HEK293 (cell line): Measurements from ENCODE around the gene ULBP2.
"Not testable (repeated sequence)": the region's sequence is repeated elsewhere in the genome, so short reads cannot be mapped to it uniquely, and the experiment has no call there.

Experiments
- CTCF ChIA-PET: fragments of 350-600 bp; formaldehyde crosslinking; extraction: SDS; loops from one replicate; lab custom pipeline; 2021; ENCODE audit warnings: antibody characterized with exemption; lab: Yijun Ruan, JAX
- POLR2A ChIA-PET: fragments of 300-600 bp; formaldehyde crosslinking; extraction: SDS; loops from one replicate; lab custom pipeline; 2020; ENCODE audit warnings: antibody characterized with exemption, inconsistent platforms; lab: Yijun Ruan, JAX
- H3K27ac ChIP-seq: fragments of 200-500 bp; sonication (Bioruptor generic); 2 replicates; pipeline ENCODE4 v1.5.1; 2014; ENCODE audit warnings: low read depth, low read length, control low read depth, inconsistent platforms; ENCODE audit errors: extremely low read depth
- H3K36me3 ChIP-seq, 2 experiments: fragments of 200-500 bp in 1 of 2; sonication (Bioruptor generic) in 1 of 2; 1 replicate in 1 of 2; 2 replicates in 1 of 2; pipeline ENCODE4 v1.5.1; 2014 to 2017; ENCODE audit warnings: inconsistent platforms in 2 of 2, low read length in 2 of 2; ENCODE audit not compliant: control insufficient read depth in 2 of 2, insufficient read depth in 1 of 2
- H3K4me1 ChIP-seq: fragments of 200-500 bp; sonication (Bioruptor generic); 2 replicates; pipeline ENCODE4 v1.5.1; 2014; ENCODE audit warnings: mild to moderate bottlenecking, low read length, inconsistent platforms; ENCODE audit not compliant: control insufficient read depth, insufficient read depth
- H3K4me3 ChIP-seq: 2 replicates; pipeline ENCODE4 v1.5.1; 2011; ENCODE audit warnings: low read depth, mild to moderate bottlenecking, control low read depth, low read length, moderate library complexity
- H3K9me3 ChIP-seq: fragments of 200-500 bp; sonication (Bioruptor generic); 2 replicates; pipeline ENCODE4 v1.5.1; 2014; ENCODE audit warnings: low read depth, low read length, inconsistent platforms; ENCODE audit not compliant: control insufficient read depth, insufficient read depth
- GLIS2 ChIP-seq: fragments of 450-650 bp; formaldehyde crosslinking; IDR thresholded peaks from 2 replicates; pipeline ENCODE4 v1.5.1; 2016; ENCODE audit warnings: missing biosample characterization, missing genetic modification characterization
- YY2 ChIP-seq: fragments of 450-650 bp; formaldehyde crosslinking; IDR thresholded peaks from 2 replicates; pipeline ENCODE4 v1.5.1; 2016; ENCODE audit warnings: missing biosample characterization, missing genetic modification characterization
- ZBTB17 ChIP-seq: fragments of 450-650 bp; formaldehyde crosslinking; IDR thresholded peaks from 2 replicates; pipeline ENCODE4 v1.5.1; 2016; ENCODE audit warnings: missing biosample characterization, missing genetic modification characterization
- ZBTB20 ChIP-seq: fragments of 450-650 bp; formaldehyde crosslinking; IDR thresholded peaks from 2 replicates; pipeline ENCODE4 v1.5.1; 2016; ENCODE audit warnings: missing biosample characterization, missing genetic modification characterization
- ZFHX2 ChIP-seq: fragments of 450-650 bp; formaldehyde crosslinking; conservative IDR thresholded peaks from 2 replicates; pipeline ENCODE4 v1.5.1; 2016; ENCODE audit warnings: missing biosample characterization, missing genetic modification characterization
- ZNF121 ChIP-seq: fragments of 450-650 bp; formaldehyde crosslinking; IDR thresholded peaks from 2 replicates; pipeline ENCODE4 v1.5.1; 2016; ENCODE audit warnings: missing biosample characterization, missing genetic modification characterization
- ZNF175 ChIP-seq: fragments of 450-650 bp; formaldehyde crosslinking; IDR thresholded peaks from 2 replicates; pipeline ENCODE4 v1.5.1; 2016; ENCODE audit warnings: missing biosample characterization, missing genetic modification characterization
- ZNF292 ChIP-seq: fragments of 450-650 bp; formaldehyde crosslinking; IDR thresholded peaks from 2 replicates; pipeline ENCODE4 v1.5.1; 2016; ENCODE audit warnings: low read depth, missing biosample characterization, missing genetic modification characterization, borderline replicate concordance
- ZNF311 ChIP-seq: fragments of 450-650 bp; formaldehyde crosslinking; IDR thresholded peaks from 2 replicates; pipeline ENCODE4 v1.5.1; 2017; ENCODE audit warnings: missing biosample characterization, missing genetic modification characterization, borderline replicate concordance
- ZNF335 ChIP-seq: fragments of 450-650 bp; formaldehyde crosslinking; conservative IDR thresholded peaks from 2 replicates; pipeline ENCODE4 v1.5.1; 2016; ENCODE audit warnings: missing biosample characterization, missing genetic modification characterization
- ZNF350 ChIP-seq: fragments of 450-650 bp; formaldehyde crosslinking; IDR thresholded peaks from 2 replicates; pipeline ENCODE4 v1.5.0; 2017; ENCODE audit warnings: missing biosample characterization, mild to moderate bottlenecking, missing genetic modification characterization
- ZNF600 ChIP-seq: fragments of 450-650 bp; formaldehyde crosslinking; IDR thresholded peaks from 2 replicates; pipeline ENCODE4 v1.5.1; 2016; ENCODE audit warnings: missing biosample characterization, missing genetic modification characterization
- ZNF654 ChIP-seq: fragments of 450-650 bp; formaldehyde crosslinking; IDR thresholded peaks from 2 replicates; pipeline ENCODE4 v1.5.1; 2016; ENCODE audit warnings: low read depth, missing biosample characterization, missing genetic modification characterization
- TF ChIP-seq, protein P1 (sequence below): fragments of 450-650 bp; formaldehyde crosslinking; IDR thresholded peaks from 2 replicates; pipeline ENCODE4 v1.5.0; 2017; ENCODE audit warnings: missing biosample characterization, missing genetic modification characterization, borderline replicate concordance
- TF ChIP-seq, protein P2 (sequence below): fragments of 450-650 bp; formaldehyde crosslinking; IDR thresholded peaks from 2 replicates; pipeline ENCODE4 v1.5.1; 2016; ENCODE audit warnings: missing biosample characterization, missing genetic modification characterization
- TF ChIP-seq, protein P3 (sequence below): fragments of 450-650 bp; formaldehyde crosslinking; IDR thresholded peaks from 2 replicates; pipeline ENCODE4 v1.5.1; 2016; ENCODE audit warnings: missing biosample characterization, missing genetic modification characterization
- TF ChIP-seq, protein P4 (sequence below): fragments of 450-650 bp; formaldehyde crosslinking; IDR thresholded peaks from 2 replicates; pipeline ENCODE4 v1.5.1; 2016; ENCODE audit warnings: missing biosample characterization, missing genetic modification characterization
- TF ChIP-seq, protein P5 (sequence below): fragments of 450-650 bp; formaldehyde crosslinking; IDR thresholded peaks from 2 replicates; pipeline ENCODE4 v1.5.1; 2016; ENCODE audit warnings: missing biosample characterization, missing genetic modification characterization

ULBP2 gene

DNA sequence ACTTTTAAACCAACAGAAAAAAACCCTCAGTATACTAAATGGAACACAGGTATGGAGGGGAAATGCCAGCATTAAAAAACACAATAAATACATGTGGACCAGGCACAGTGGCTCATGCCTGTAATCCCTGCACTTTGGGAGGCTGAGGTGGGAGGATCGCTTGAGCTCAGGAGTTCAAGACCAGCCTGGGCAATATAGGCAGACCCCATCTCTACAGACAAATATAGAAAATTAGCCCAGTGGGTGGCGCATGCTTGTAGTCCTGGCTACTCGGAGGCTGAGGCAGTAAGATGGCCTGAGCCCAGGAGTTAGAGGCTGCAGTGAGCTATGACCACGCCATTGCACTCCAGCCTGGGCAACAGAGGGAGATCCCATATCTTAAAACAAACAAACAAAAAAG, 18.0 kb downstream of the ULBP2 start:
- H3K9me3 ChIP-seq, POLR2A ChIA-PET, H3K27ac ChIP-seq, H3K4me3 ChIP-seq, H3K4me1 ChIP-seq, H3K36me3 ChIP-seq: not testable (repeated sequence)
- CTCF ChIA-PET = interaction anchor here (0.8 to 1.2 kb wide), 3 partner anchors 31 to 57 kb away, joined by 4 to 7 read pairs (median 4); no protein-coding TSS in a partner anchor
- peak; percentile 93 for TF ChIP-seq ZNF121 (tag by site-specific recombination)

DNA sequence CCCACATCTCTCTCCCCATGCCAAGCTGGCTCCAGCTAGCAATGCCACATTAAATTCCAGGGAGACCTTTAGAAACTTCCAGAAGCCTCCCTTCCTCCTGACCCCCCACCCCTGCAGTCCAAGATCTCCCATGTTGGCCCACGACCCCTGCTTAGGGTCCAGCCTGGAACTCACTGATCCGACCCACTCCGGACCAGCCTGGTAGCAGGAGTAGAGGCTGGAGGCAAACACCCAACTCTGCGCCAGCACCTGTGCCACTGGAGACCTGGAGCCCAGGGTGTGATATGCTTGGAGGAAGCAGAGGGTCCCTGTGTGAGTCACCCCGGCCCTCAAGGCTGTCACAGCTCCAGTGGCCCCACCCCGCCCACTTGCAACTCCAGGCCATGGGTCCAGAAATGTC, 18.7 kb downstream of the ULBP2 start:
- H3K4me3 ChIP-seq = no peak overlapping the region
- CTCF ChIA-PET = interaction anchor here (0.9 to 2.1 kb wide), 3 partner anchors 10 to 57 kb away, joined by 4 to 13 read pairs (median 10); no protein-coding TSS in a partner anchor
- TF ChIP-seq ZNF292 (tag by site-specific recombination) (no peak), ZNF311 (tag by site-specific recombination) (no peak), ZNF175 (tag by site-specific recombination) (no peak), ZNF600 (tag by site-specific recombination) (peak; percentile 63; the same call in 1 of the 2 replicates), YY2 (tag by site-specific recombination) (no peak)
- TF ChIP-seq, protein P1, sequence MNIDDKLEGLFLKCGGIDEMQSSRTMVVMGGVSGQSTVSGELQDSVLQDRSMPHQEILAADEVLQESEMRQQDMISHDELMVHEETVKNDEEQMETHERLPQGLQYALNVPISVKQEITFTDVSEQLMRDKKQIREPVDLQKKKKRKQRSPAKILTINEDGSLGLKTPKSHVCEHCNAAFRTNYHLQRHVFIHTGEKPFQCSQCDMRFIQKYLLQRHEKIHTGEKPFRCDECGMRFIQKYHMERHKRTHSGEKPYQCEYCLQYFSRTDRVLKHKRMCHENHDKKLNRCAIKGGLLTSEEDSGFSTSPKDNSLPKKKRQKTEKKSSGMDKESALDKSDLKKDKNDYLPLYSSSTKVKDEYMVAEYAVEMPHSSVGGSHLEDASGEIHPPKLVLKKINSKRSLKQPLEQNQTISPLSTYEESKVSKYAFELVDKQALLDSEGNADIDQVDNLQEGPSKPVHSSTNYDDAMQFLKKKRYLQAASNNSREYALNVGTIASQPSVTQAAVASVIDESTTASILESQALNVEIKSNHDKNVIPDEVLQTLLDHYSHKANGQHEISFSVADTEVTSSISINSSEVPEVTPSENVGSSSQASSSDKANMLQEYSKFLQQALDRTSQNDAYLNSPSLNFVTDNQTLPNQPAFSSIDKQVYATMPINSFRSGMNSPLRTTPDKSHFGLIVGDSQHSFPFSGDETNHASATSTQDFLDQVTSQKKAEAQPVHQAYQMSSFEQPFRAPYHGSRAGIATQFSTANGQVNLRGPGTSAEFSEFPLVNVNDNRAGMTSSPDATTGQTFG (tag by site-specific recombination) = no peak
- TF ChIP-seq, all 188 proteins: peak for 1
- H3K27ac ChIP-seq = no peak overlapping the region
- POLR2A ChIA-PET = interaction anchor here (0.6 kb wide), 1 partner anchor 639 kb away, joined by 3 read pairs; the partner anchor contains the start of gene PLEKHG1
- no peaks in the 10 kb centered on the region for H3K9me3 ChIP-seq
- peaks cover 3% of the 10 kb centered on the region for H3K4me1 ChIP-seq
- no peaks in the 10 kb centered on the region for H3K36me3 ChIP-seq

DNA sequence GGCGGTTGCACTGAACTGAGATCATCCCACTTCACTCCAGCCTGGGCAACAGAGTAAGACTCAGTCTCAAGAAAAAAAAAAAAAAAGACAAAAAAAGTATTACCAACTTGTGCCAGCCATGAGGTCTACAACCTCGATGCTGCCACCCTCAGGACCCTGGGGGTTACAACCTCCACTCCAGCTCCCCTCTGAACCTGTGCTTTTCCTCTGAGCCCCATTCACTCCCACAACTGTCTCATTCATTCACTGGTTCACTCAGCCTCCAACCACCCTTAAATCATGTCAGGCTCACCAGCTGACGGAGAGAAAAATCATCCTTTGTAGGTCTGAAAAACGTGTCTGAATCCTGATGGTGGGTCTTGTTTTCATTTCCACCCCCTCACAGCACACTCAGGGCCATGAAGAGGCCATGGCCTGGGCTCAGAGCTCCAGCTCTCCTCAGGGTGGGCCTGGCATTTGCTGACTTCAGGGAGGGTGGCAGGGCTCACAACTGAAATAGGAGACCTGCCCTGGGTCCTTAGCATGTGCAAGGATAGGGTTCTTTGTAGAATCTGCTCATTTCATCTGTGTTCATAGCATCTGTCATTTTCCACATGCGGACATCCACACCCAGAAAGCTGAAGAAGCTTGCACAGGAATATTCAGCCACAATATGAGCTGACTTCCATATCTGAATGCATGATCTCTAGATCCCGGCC, 20.1 kb downstream of the ULBP2 start:
- Histone ChIP-seq H3K4me1 (peaks cover 3% of the 10 kb centered on the region), H3K36me3 (no peaks in the 10 kb centered on the region), H3K4me3 (no peak overlapping the region), H3K27ac (no peak overlapping the region), H3K9me3 (no peaks in the 10 kb centered on the region)
- POLR2A ChIA-PET = no interaction called here
- CTCF ChIA-PET = interaction anchor here (0.7 to 2.1 kb wide), 6 partner anchors 11 to 482 kb away, joined by 3 to 13 read pairs (median 4); no protein-coding TSS in a partner anchor
- TF ChIP-seq ZNF350 = no peak
- TF ChIP-seq ZNF335 (tag by site-specific recombination) = peak; percentile 54
- TF ChIP-seq GLIS2 (tag by site-specific recombination) = peak; percentile 48; the same call in 1 of the 2 replicates
- TF ChIP-seq, protein P2, sequence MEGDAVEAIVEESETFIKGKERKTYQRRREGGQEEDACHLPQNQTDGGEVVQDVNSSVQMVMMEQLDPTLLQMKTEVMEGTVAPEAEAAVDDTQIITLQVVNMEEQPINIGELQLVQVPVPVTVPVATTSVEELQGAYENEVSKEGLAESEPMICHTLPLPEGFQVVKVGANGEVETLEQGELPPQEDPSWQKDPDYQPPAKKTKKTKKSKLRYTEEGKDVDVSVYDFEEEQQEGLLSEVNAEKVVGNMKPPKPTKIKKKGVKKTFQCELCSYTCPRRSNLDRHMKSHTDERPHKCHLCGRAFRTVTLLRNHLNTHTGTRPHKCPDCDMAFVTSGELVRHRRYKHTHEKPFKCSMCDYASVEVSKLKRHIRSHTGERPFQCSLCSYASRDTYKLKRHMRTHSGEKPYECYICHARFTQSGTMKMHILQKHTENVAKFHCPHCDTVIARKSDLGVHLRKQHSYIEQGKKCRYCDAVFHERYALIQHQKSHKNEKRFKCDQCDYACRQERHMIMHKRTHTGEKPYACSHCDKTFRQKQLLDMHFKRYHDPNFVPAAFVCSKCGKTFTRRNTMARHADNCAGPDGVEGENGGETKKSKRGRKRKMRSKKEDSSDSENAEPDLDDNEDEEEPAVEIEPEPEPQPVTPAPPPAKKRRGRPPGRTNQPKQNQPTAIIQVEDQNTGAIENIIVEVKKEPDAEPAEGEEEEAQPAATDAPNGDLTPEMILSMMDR (tag by site-specific recombination) = peak; percentile 66
- TF ChIP-seq, protein P3, sequence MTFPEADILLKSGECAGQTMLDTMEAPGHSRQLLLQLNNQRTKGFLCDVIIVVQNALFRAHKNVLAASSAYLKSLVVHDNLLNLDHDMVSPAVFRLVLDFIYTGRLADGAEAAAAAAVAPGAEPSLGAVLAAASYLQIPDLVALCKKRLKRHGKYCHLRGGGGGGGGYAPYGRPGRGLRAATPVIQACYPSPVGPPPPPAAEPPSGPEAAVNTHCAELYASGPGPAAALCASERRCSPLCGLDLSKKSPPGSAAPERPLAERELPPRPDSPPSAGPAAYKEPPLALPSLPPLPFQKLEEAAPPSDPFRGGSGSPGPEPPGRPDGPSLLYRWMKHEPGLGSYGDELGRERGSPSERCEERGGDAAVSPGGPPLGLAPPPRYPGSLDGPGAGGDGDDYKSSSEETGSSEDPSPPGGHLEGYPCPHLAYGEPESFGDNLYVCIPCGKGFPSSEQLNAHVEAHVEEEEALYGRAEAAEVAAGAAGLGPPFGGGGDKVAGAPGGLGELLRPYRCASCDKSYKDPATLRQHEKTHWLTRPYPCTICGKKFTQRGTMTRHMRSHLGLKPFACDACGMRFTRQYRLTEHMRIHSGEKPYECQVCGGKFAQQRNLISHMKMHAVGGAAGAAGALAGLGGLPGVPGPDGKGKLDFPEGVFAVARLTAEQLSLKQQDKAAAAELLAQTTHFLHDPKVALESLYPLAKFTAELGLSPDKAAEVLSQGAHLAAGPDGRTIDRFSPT (tag by site-specific recombination) = no peak
- peak; percentile 39 for TF ChIP-seq ZFHX2 (tag by site-specific recombination)
- peak; percentile 43; the same call in 1 of the 2 replicates for TF ChIP-seq ZBTB17 (tag by site-specific recombination)
- TF ChIP-seq, protein P4, sequence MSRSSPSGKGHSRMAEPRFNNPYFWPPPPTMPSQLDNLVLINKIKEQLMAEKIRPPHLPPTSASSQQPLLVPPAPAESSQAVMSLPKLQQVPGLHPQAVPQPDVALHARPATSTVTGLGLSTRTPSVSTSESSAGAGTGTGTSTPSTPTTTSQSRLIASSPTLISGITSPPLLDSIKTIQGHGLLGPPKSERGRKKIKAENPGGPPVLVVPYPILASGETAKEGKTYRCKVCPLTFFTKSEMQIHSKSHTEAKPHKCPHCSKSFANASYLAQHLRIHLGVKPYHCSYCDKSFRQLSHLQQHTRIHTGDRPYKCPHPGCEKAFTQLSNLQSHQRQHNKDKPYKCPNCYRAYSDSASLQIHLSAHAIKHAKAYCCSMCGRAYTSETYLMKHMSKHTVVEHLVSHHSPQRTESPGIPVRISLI (tag by site-specific recombination) = peak; percentile 90
- 0 out of 2 replicates have a peak, but pooled peaks have one; percentile 17 for TF ChIP-seq ZBTB20
- TF ChIP-seq, protein P5, sequence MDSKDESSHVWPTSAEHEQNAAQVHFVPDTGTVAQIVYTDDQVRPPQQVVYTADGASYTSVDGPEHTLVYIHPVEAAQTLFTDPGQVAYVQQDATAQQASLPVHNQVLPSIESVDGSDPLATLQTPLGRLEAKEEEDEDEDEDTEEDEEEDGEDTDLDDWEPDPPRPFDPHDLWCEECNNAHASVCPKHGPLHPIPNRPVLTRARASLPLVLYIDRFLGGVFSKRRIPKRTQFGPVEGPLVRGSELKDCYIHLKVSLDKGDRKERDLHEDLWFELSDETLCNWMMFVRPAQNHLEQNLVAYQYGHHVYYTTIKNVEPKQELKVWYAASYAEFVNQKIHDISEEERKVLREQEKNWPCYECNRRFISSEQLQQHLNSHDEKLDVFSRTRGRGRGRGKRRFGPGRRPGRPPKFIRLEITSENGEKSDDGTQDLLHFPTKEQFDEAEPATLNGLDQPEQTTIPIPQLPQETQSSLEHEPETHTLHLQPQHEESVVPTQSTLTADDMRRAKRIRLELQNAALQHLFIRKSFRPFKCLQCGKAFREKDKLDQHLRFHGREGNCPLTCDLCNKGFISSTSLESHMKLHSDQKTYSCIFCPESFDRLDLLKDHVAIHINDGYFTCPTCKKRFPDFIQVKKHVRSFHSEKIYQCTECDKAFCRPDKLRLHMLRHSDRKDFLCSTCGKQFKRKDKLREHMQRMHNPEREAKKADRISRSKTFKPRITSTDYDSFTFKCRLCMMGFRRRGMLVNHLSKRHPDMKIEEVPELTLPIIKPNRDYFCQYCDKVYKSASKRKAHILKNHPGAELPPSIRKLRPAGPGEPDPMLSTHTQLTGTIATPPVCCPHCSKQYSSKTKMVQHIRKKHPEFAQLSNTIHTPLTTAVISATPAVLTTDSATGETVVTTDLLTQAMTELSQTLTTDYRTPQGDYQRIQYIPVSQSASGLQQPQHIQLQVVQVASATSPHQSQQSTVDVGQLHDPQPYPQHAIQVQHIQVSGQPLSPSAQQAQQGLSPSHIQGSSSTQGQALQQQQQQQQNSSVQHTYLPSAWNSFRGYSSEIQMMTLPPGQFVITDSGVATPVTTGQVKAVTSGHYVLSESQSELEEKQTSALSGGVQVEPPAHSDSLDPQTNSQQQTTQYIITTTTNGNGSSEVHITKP = peak; percentile 86
- TF ChIP-seq ZNF654 (tag by site-specific recombination) = peak; percentile 48
